ENCODE data around the gene C1S. TPM values are rescaled to one million over a fixed set of nuclear protein-coding genes. Genes with fewer than 3 reads are reported as not detected.

The C1S gene
- total RNA-seq, 1 donor from 2014 or later, result 2.1 TPM

DNA sequence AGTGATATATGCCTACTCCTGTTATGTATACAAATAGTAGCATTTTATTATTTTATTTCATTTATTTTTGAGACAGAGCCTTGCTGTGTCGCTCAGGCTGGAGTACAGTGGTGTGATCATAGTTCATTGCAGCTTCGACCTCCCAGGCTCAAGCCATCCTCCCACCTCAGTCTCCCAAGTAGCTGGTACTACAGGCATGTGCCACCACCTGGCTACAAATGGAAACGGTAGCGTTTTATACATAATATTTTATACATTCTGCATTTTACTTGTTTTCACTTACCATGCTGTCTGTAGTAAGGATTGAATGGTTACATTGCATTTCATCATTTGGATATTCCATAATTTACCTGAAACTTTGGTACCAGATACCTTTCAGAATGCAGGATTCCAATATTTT is 17.6 kb downstream of the C1S start:
- H3K27me3 Mint-ChIP-seq (ENCODE audit: insufficient read depth, low read depth), result peaks cover 3% of the 10 kb centered on the region
- H3K4me2 ChIP-seq, result no peak overlapping the region
- no peaks in the 10 kb centered on the region for H3K27me3 ChIP-seq
- H3K79me2 ChIP-seq (ENCODE audit: low read depth), result no peaks in the 10 kb centered on the region
- no peak overlapping the region for H3K27ac Mint-ChIP-seq
- H3K27ac ChIP-seq, result no peak overlapping the region
- H2AFZ ChIP-seq (replicated peaks), result no peak overlapping the region
- H3F3A ChIP-seq (ENCODE audit: low read depth), result no peaks in the 10 kb centered on the region
- H3K36me3 Mint-ChIP-seq, result no peaks in the 10 kb centered on the region
- no peak overlapping the region for H3K9ac ChIP-seq
- TF ChIP-seq EZH2 (IDR thresholded peaks at IDR 0.05) (no peak), EZH2phosphoT487 (IDR thresholded peaks at IDR 0.05) (no peak)
- TF ChIP-seq, protein P1, sequence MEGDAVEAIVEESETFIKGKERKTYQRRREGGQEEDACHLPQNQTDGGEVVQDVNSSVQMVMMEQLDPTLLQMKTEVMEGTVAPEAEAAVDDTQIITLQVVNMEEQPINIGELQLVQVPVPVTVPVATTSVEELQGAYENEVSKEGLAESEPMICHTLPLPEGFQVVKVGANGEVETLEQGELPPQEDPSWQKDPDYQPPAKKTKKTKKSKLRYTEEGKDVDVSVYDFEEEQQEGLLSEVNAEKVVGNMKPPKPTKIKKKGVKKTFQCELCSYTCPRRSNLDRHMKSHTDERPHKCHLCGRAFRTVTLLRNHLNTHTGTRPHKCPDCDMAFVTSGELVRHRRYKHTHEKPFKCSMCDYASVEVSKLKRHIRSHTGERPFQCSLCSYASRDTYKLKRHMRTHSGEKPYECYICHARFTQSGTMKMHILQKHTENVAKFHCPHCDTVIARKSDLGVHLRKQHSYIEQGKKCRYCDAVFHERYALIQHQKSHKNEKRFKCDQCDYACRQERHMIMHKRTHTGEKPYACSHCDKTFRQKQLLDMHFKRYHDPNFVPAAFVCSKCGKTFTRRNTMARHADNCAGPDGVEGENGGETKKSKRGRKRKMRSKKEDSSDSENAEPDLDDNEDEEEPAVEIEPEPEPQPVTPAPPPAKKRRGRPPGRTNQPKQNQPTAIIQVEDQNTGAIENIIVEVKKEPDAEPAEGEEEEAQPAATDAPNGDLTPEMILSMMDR (IDR thresholded peaks at IDR 0.05), result no peak
- peaks cover 4% of the 10 kb centered on the region for H3K4me1 ChIP-seq
- no peaks in the 10 kb centered on the region for H3K4me1 Mint-ChIP-seq
- no peak overlapping the region for H3K4me3 Mint-ChIP-seq
- H3K9me3 Mint-ChIP-seq, result peaks cover under 1% of the 10 kb centered on the region
- H3K4me3 ChIP-seq, result no peak overlapping the region
- no peaks in the 10 kb centered on the region for H3K9me3 ChIP-seq (ENCODE audit: low read depth)
- no peaks in the 10 kb centered on the region for H3K36me3 ChIP-seq
- DNase-seq (ENCODE audit: low spot score), result no peak
- H4K20me1 ChIP-seq (ENCODE audit: low read depth), result no peaks in the 10 kb centered on the region

DNA sequence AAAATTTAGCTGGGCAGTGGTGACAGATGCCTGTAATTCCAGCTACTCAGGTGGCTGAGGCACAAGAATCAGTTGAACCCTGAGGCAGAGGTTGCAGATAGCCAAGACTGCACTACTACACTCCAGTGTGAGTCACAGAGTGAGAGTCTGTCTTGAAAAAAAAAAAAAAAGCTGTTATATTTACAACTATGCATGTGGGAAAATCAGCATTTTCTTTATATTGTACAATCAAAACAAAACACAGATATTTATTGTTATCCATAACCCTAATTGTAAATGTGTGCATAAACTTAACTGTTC is 19.3 kb downstream of the C1S start:
- H3F3A ChIP-seq (ENCODE audit: low read depth), result no peaks in the 10 kb centered on the region
- H3K9ac ChIP-seq, result no peak overlapping the region
- no peaks in the 10 kb centered on the region for H3K9me3 ChIP-seq (ENCODE audit: low read depth)
- no peak overlapping the region for H3K4me2 ChIP-seq
- no peak overlapping the region for H3K27ac Mint-ChIP-seq
- no peaks in the 10 kb centered on the region for H3K36me3 Mint-ChIP-seq
- H3K27ac ChIP-seq, result no peak overlapping the region
- no peaks in the 10 kb centered on the region for H3K27me3 ChIP-seq
- H3K27me3 Mint-ChIP-seq (ENCODE audit: insufficient read depth, low read depth), result peaks cover 3% of the 10 kb centered on the region
- H3K79me2 ChIP-seq (ENCODE audit: low read depth), result no peaks in the 10 kb centered on the region
- H3K9me3 Mint-ChIP-seq, result peaks cover 3% of the 10 kb centered on the region
- H3K4me1 ChIP-seq, result no peaks in the 10 kb centered on the region
- TF ChIP-seq, protein P1 (IDR thresholded peaks at IDR 0.05), result no peak
- no peak for TF ChIP-seq EZH2 (IDR thresholded peaks at IDR 0.05)
- no peak for TF ChIP-seq EZH2phosphoT487 (IDR thresholded peaks at IDR 0.05)
- no peaks in the 10 kb centered on the region for H3K36me3 ChIP-seq
- H3K4me3 ChIP-seq, result no peak overlapping the region
- no peaks in the 10 kb centered on the region for H4K20me1 ChIP-seq (ENCODE audit: low read depth)
- no peak overlapping the region for H2AFZ ChIP-seq (replicated peaks)
- no peaks in the 10 kb centered on the region for H3K4me1 Mint-ChIP-seq
- no peak for DNase-seq (ENCODE audit: low spot score)
- H3K4me3 Mint-ChIP-seq, result no peak overlapping the region

DNA sequence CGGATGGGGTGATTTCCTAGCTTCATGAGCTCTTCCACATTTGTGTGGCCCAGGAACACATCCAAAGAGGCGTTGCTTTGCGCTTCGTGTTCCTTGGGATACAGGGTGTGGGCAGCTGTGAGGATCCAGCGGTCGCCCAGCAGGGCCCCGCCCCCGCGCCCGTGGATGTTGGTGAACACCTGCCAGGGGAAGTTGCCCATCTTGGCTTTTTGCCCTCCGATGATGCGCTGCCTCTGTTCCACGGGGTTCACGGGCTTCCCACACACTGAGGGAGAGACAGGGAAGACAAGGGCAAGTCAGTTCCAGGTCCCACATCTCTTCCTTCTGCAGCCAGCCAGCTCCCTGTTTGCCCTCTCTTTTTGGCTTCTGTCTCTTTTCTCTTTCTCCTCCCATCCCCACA is 20.5 kb downstream of the C1S start:
- H2AFZ ChIP-seq (replicated peaks), result no peak overlapping the region
- H3K4me1 Mint-ChIP-seq, result no peaks in the 10 kb centered on the region
- peaks cover 3% of the 10 kb centered on the region for H3K27me3 Mint-ChIP-seq (ENCODE audit: insufficient read depth, low read depth)
- H3K27me3 ChIP-seq, result no peaks in the 10 kb centered on the region
- H3K36me3 ChIP-seq, result no peaks in the 10 kb centered on the region
- no peak overlapping the region for H3K27ac Mint-ChIP-seq
- no peaks in the 10 kb centered on the region for H4K20me1 ChIP-seq (ENCODE audit: low read depth)
- H3K79me2 ChIP-seq (ENCODE audit: low read depth), result no peaks in the 10 kb centered on the region
- H3K4me3 ChIP-seq, result no peak overlapping the region
- no peaks in the 10 kb centered on the region for H3K36me3 Mint-ChIP-seq
- H3F3A ChIP-seq (ENCODE audit: low read depth), result no peaks in the 10 kb centered on the region
- no peaks in the 10 kb centered on the region for H3K9me3 ChIP-seq (ENCODE audit: low read depth)
- H3K9me3 Mint-ChIP-seq, result peaks cover 3% of the 10 kb centered on the region
- no peak for DNase-seq (ENCODE audit: low spot score)
- TF ChIP-seq, protein P1 (IDR thresholded peaks at IDR 0.05), result no peak
- TF ChIP-seq EZH2 (IDR thresholded peaks at IDR 0.05) (no peak), EZH2phosphoT487 (IDR thresholded peaks at IDR 0.05) (no peak)
- no peak overlapping the region for H3K4me3 Mint-ChIP-seq
- no peak overlapping the region for H3K9ac ChIP-seq
- H3K4me2 ChIP-seq, result no peak overlapping the region
- no peak overlapping the region for H3K27ac ChIP-seq
- no peaks in the 10 kb centered on the region for H3K4me1 ChIP-seq

DNA sequence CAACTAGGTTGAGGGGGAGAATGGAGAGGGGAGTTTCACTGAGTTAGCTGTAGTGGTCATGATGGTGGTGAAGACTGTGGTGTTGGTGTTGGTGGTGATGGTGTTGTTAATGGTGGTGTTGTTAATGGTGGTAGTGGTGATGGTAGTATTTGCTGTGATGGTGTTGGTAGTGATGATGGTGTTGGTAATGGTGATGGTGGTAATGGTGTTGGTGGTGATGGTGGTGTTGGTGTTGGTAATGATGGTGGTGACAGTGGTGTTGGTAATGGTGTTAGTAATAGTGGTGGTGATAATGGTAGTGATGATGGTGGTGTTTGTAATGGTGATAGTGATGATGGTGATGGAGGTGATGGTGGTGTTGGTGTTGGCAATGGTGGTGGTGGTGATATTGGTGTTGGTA is 22.6 kb downstream of the C1S start:
- H4K20me1 ChIP-seq (ENCODE audit: low read depth), result no peaks in the 10 kb centered on the region
- peaks cover 3% of the 10 kb centered on the region for H3K9me3 Mint-ChIP-seq
- H3K4me2 ChIP-seq, result no peak overlapping the region
- peaks cover 7% of the 10 kb centered on the region for H3K27me3 Mint-ChIP-seq (ENCODE audit: insufficient read depth, low read depth)
- H3K27ac ChIP-seq, result no peak overlapping the region
- no peaks in the 10 kb centered on the region for H3K4me1 ChIP-seq
- H3K9me3 ChIP-seq (ENCODE audit: low read depth), result no peaks in the 10 kb centered on the region
- no peaks in the 10 kb centered on the region for H3K27me3 ChIP-seq
- no peaks in the 10 kb centered on the region for H3F3A ChIP-seq (ENCODE audit: low read depth)
- no peak overlapping the region for H3K27ac Mint-ChIP-seq
- H3K4me3 Mint-ChIP-seq, result no peak overlapping the region
- H2AFZ ChIP-seq (replicated peaks), result no peak overlapping the region
- DNase-seq (ENCODE audit: low spot score), result no peak
- no peak overlapping the region for H3K9ac ChIP-seq
- no peaks in the 10 kb centered on the region for H3K36me3 Mint-ChIP-seq
- no peak overlapping the region for H3K4me3 ChIP-seq
- H3K36me3 ChIP-seq, result no peaks in the 10 kb centered on the region
- no peaks in the 10 kb centered on the region for H3K79me2 ChIP-seq (ENCODE audit: low read depth)
- TF ChIP-seq EZH2phosphoT487 (IDR thresholded peaks at IDR 0.05) (no peak), EZH2 (IDR thresholded peaks at IDR 0.05) (no peak)
- TF ChIP-seq, protein P1 (IDR thresholded peaks at IDR 0.05), result no peak
- no peaks in the 10 kb centered on the region for H3K4me1 Mint-ChIP-seq

Data from neural progenitor cell (in vitro differentiated cells).